Colonic mucosa (tissue), 4 donors: ENCODE results near the gene ARVCF. TPM values are rescaled to one million over a fixed set of nuclear protein-coding genes. Genes with fewer than 3 reads are reported as not detected.

Experiments
- DNase-seq: peaks from one replicate; pipeline ENCODE4 v3.0.0-alpha.2; 2020
- H3K27ac ChIP-seq: fragments of 200-600 bp; one replicate; pipeline ENCODE4 v1.8.0; 2021
- H3K27me3 ChIP-seq: fragments of 200-600 bp; one replicate; pipeline ENCODE4 v1.8.0; 2021
- H3K36me3 ChIP-seq: fragments of 200-600 bp; one replicate; pipeline ENCODE4 v1.8.0; 2021
- H3K4me1 ChIP-seq: fragments of 200-600 bp; one replicate; pipeline ENCODE4 v1.8.0; 2021; ENCODE audit warnings: mild to moderate bottlenecking
- H3K4me3 ChIP-seq: fragments of 200-600 bp; one replicate; pipeline ENCODE4 v1.8.0; 2021
- H3K9ac ChIP-seq, 2 donors: one replicate each; pipeline ENCODE4 v1.7.0; 2013; ENCODE audit warnings: control low read depth in 2 of 2, low read depth in 2 of 2, low read length in 2 of 2
- H3K9me3 ChIP-seq: fragments of 200-600 bp; one replicate; pipeline ENCODE4 v1.8.0; 2021
- CTCF ChIP-seq: fragments of 200-600 bp; IDR thresholded peaks from one replicate; pipeline ENCODE4 v1.8.0; 2022; ENCODE audit warnings: antibody characterized with exemption, mild to moderate bottlenecking
- intact Hi-C: fragments of 100-400 bp; cut with DNase I; formaldehyde crosslinking; loops from one replicate; pipeline ENCODE4 v1.14.1; 2022
- total RNA-seq, 2 donors: library from RNA; stranded (reverse); fragmentation: NEBNext Ultra II Directional in 1 of 2; extraction: Animal tissue kit (Norgen Biotek cat#: 25700) in 1 of 2; gene quantifications; one replicate each; pipeline ENCODE4 v1.2.1, GENCODE V29; 2021
- donor health status: healthy.
- donor health status: DM: no; HTN: no; CAD: no.
- donor health status: DM: no; HTN: no; CAD: no.

ARVCF gene
- total RNA-seq, 2 donors from 2014 or later, result 11.7 to 18.5 TPM

DNA sequence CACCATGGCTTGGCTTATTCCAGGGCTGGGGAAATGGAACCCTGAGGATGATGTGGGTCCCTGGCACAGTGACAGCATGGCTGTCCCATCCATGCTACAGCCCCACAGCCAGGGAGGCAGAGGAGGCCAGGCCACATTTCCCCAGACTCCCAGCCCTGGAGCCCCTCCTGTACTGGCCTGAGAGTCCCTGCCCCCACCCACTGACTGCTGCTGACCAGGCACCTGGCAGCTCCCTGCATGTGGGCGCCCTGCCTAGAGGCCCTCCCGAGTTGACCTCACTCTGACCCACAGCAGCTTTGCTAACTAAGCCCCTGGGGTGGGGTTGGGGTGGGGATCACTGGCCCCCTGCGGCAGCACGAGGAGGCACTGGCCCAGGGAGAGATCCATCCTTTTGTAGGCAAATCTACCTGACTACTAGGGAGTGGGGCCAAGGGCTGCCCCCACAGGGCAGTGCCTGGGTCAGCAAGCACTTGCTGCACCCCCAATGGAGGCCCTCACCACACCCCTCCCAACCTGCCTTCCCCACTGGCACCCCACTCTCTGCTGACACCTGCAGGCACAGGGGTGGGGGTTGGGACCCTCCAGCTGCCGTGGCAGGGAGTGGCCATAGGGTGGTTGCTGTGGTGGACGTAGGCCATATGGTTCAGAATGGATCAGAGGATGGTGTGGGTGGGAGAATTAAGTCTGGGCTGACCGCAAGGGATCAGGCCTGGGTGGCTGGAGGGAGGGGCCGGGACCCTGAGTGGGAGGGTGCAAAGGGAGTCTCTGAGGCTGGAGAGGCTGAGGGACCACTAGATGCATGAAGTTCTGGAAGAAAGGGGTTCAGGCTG is 17.4 kb downstream of the ARVCF start:
- Histone ChIP-seq H3K4me3 (no peak overlapping the region), H3K9ac (no peak overlapping the region), H3K9me3 (no peaks in the 10 kb centered on the region), H3K27me3 (no peaks in the 10 kb centered on the region), H3K36me3 (no peaks in the 10 kb centered on the region), H3K27ac (no peak overlapping the region), H3K4me1 (no peaks in the 10 kb centered on the region)
- DNase-seq, result no peak
- no peak for TF ChIP-seq CTCF
- intact Hi-C loops, result no loop called here

GRCh38 chr22:19998232-19998951 is 18.2 kb downstream of the ARVCF start:
- intact Hi-C loops, result no loop called here
- H3K27me3 ChIP-seq, result no peaks in the 10 kb centered on the region
- no peaks in the 10 kb centered on the region for H3K9me3 ChIP-seq
- no peaks in the 10 kb centered on the region for H3K36me3 ChIP-seq
- H3K27ac ChIP-seq, result no peak overlapping the region
- no peak overlapping the region for H3K4me3 ChIP-seq
- TF ChIP-seq CTCF, result no peak
- H3K4me1 ChIP-seq, result no peaks in the 10 kb centered on the region
- DNase-seq, result no peak
- no peak overlapping the region for H3K9ac ChIP-seq

DNA sequence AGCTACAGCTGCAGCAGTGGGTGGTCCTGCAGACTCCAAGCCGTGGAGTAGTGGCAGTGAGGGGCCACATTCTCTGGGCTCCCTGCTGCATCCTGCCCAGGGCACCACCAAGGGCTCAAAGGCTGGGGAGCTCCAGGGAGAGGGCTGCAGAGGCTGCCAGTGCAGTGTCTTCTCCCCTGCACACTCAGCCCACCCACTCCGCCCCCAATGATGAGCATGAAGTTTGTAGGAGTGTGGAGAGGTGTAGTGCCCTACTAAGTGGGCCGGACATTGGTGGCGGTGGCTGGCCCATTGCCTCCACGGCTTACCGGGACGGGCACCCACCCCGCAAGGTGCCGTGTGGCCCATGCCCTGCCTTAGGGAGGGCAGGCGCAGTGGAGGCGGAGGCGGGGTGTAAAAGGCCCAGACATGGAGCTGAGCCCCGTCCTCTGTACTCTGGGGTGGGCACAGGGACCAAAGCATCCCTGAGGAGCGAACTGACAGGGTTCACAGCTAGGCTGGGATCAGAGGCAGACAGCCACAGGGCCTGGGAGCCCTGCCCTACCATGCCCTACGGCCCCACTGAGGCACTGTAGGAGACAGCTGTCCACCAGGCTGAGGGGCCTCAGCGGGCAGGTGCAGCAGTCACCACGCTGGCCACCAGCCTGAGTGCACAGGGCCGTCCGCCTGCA is 18.9 kb downstream of the ARVCF start:
- Histone ChIP-seq H3K36me3 (no peaks in the 10 kb centered on the region), H3K27me3 (no peaks in the 10 kb centered on the region), H3K4me1 (no peaks in the 10 kb centered on the region), H3K4me3 (no peak overlapping the region), H3K9ac (no peak overlapping the region), H3K9me3 (no peaks in the 10 kb centered on the region), H3K27ac (no peak overlapping the region)
- DNase-seq, result no peak
- TF ChIP-seq CTCF, result no peak
- intact Hi-C loops, result no loop called here

GRCh38 chr22:19996694-19997384 is 19.8 kb downstream of the ARVCF start:
- H3K27ac ChIP-seq, result no peak overlapping the region
- no peaks in the 10 kb centered on the region for H3K27me3 ChIP-seq
- intact Hi-C loops, result no loop called here
- no peaks in the 10 kb centered on the region for H3K4me1 ChIP-seq
- no peak for TF ChIP-seq CTCF
- no peak overlapping the region for H3K9ac ChIP-seq
- no peak for DNase-seq
- H3K36me3 ChIP-seq, result no peaks in the 10 kb centered on the region
- H3K4me3 ChIP-seq, result no peak overlapping the region
- H3K9me3 ChIP-seq, result no peaks in the 10 kb centered on the region

DNA sequence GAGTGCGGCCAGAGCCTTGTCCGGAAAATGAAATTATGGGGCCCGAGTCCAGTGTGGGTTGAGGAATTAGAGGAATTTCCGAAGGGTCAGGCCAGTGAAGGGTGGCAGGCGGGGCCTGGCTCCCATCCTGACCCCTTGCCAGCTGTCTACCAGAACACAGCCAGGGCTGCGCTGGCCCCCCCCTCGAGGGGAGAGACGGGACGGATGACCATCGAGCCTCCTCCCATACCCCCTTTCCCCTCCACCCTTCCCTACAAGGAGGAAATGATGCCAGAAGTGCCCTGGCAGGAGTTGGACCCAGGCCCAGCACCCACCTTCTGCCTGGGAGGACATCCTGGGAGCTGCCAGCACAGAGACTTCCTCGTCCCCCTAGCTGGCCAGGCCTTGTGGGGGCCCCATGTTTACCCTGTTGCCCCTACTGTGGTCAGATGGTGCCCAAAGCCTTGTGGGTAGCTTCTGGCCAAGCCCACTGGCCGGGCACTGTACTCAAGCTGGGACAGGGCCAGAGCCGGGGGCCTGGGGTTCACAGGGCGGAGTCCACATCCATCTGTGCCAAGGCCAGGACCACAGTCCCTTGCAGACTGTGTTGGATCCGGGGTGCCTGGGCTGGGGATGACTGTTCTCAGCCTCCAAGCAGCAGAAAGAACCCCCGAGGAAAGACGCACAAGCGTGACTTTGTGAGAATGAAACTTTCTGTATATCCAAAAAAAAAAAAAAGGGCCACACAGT is 20.8 kb downstream of the ARVCF start:
- Histone ChIP-seq H3K36me3 (no peaks in the 10 kb centered on the region), H3K9ac (no peak overlapping the region), H3K9me3 (no peaks in the 10 kb centered on the region), H3K27me3 (no peaks in the 10 kb centered on the region), H3K4me3 (no peak overlapping the region), H3K4me1 (no peaks in the 10 kb centered on the region), H3K27ac (no peak overlapping the region)
- no peak for DNase-seq
- intact Hi-C loops, result no loop called here
- TF ChIP-seq CTCF, result no peak
